Measurements from ENCODE around the gene PMS2. TPM values are rescaled to one million over a fixed set of nuclear protein-coding genes. Genes with fewer than 3 reads are reported as not detected.

Gene PMS2
- 11.5 and 14.5 TPM in 2 replicates for total RNA-seq

GRCh38 chr7:6008668-6009611, at the start of gene PMS2, which contains the start of gene AIMP2:
Gene PMS2 (minus strand): TSS chr7:6009049. CDS start chr7:6009019, 30 bp downstream.
Gene AIMP2 (plus strand): TSS chr7:6009272. CDS start chr7:6009364, 92 bp downstream.

DNA sequence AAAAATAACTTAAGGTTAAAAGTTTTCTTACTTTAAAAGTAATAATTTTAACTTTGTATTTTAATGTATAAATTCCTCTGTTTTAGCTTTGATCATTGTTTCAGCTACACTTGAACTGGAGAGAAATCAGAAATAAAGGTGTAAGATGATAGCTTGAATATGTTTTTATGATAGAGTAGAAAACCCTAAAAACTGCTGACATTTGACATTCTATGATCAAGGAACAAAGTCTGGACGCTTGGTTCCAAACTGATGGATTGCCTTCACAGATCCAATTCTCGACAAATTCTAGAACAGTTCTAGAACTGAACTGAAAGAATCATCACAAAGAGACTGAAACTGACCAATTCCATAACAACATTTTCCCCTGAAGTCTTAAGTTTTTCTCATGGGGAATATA, 22.1 kb upstream of the PMS2 start, which contains the start of gene ANKRD61:
ANKRD61 (plus strand) TSS at position 389 of the 400 bp plus-strand sequence; CDS start at position 389, 0 bp downstream.

GRCh38 chr7:5970347-5970911, 38.4 kb downstream of the PMS2 start, which contains the start of gene RSPH10B:
Gene RSPH10B (minus strand): TSS chr7:5970689. CDS start chr7:5967116, 3,573 bp downstream.

Other genes with a start within 250 kb of the PMS2 start
- gene RNF216, start 227.4 kb downstream of the PMS2 start, total RNA-seq, result 20.8 and 27.5 TPM in 2 replicates
- not detected in 2 replicates for gene OCM, start 128.3 kb downstream of the PMS2 start, total RNA-seq
- gene CCZ1, start 110.3 kb downstream of the PMS2 start, total RNA-seq, result 77.4 and 79.6 TPM in 2 replicates
- not detected in 2 replicates for gene RSPH10B, start 38.4 kb downstream of the PMS2 start, total RNA-seq
- gene AIMP2, start 223 bp upstream of the PMS2 start, total RNA-seq, result 58.8 and 69.2 TPM in 2 replicates
- gene ANKRD61, start 22.3 kb upstream of the PMS2 start, total RNA-seq, result not detected in 2 replicates
- 120 and 142 TPM in 2 replicates for gene EIF2AK1, start 50.1 kb upstream of the PMS2 start, total RNA-seq
- gene USP42, start 95.9 kb upstream of the PMS2 start, total RNA-seq, result 1.7 and 2.5 TPM in 2 replicates

All from myometrial cell (primary cell).